GM10266 (cell line): Measurements from ENCODE around the gene PBRM1.
"Not testable (repeated sequence)": the region's sequence is repeated elsewhere in the genome, so short reads cannot be mapped to it uniquely, and the experiment has no call there.

Source experiments
- DNase-seq: peaks from one replicate; pipeline ENCODE4 v3.0.0; 2012; ENCODE audit errors: extremely low spot score
- CTCF ChIP-seq: IDR thresholded peaks from 2 replicates; pipeline ENCODE4 v1.5.1; 2012; ENCODE audit warnings: mild to moderate bottlenecking, low read depth; ENCODE audit not compliant: control insufficient read depth, insufficient read depth; ENCODE audit errors: missing control alignments

PBRM1 gene

GRCh38 chr3:52685709-52686691 is at the start of gene PBRM1, which contains the start of gene GNL3:
TSS of gene PBRM1 (minus strand) at chr3:52685913.
TSS of gene GNL3 (plus strand) at chr3:52686032. CDS start at chr3:52686093, 61 bp downstream.
- peak; percentile 92 for DNase-seq
- no peak for TF ChIP-seq CTCF

- TF ChIP-seq CTCF = no peak
- DNase-seq = no peak
These were observed 47.7 kb upstream of the PBRM1 start for GRCh38 chr3:52733256-52733891.

GRCh38 chr3:52731590-52731989 is 45.9 kb upstream of the PBRM1 start:
- DNase-seq = no peak
- no peak for TF ChIP-seq CTCF

- TF ChIP-seq CTCF = no peak
- DNase-seq = no peak
These were observed 45.0 kb upstream of the PBRM1 start for GRCh38 chr3:52730681-52731080.

- not testable (repeated sequence) for DNase-seq
These were observed 43.0 kb upstream of the PBRM1 start for GRCh38 chr3:52728753-52729152.

- TF ChIP-seq CTCF = no peak
- DNase-seq = no peak
These were observed 38.8 kb upstream of the PBRM1 start for GRCh38 chr3:52724511-52724910.

GRCh38 chr3:52723935-52724334 is 38.2 kb upstream of the PBRM1 start:
- no peak for TF ChIP-seq CTCF
- DNase-seq = no peak
